WTC11 (cell line): ENCODE results near the gene SLC27A5. TPM values are rescaled to one million over a fixed set of nuclear protein-coding genes. Genes with fewer than 3 reads are reported as not detected.

Experiments used
- AFF4 ChIP-seq: sonication (generic); formaldehyde crosslinking; IDR thresholded peaks from 2 replicates; pipeline ENCODE4 v1.8.1; 2023; ENCODE audit warnings: mild to moderate bottlenecking, missing genetic modification reagents, borderline replicate concordance
- CBFB ChIP-seq: sonication (generic); formaldehyde crosslinking; IDR thresholded peaks from 2 replicates; pipeline ENCODE4 v1.8.1; 2022; ENCODE audit warnings: mild to moderate bottlenecking, low read depth, missing genetic modification reagents
- CREB1 ChIP-seq: sonication (generic); formaldehyde crosslinking; IDR thresholded peaks from 2 replicates; pipeline ENCODE4 v1.8.0; 2023; ENCODE audit warnings: mild to moderate bottlenecking, missing genetic modification reagents
- CREM ChIP-seq: sonication (generic); formaldehyde crosslinking; IDR thresholded peaks from 2 replicates; pipeline ENCODE4 v1.8.1; 2022; ENCODE audit warnings: mild to moderate bottlenecking, missing genetic modification reagents, moderate library complexity
- E2F5 ChIP-seq: sonication (generic); formaldehyde crosslinking; IDR thresholded peaks from 2 replicates; pipeline ENCODE4 v1.8.1; 2022; ENCODE audit warnings: mild to moderate bottlenecking, moderate library complexity, missing genetic modification reagents
- ELF4 ChIP-seq: sonication (generic); formaldehyde crosslinking; IDR thresholded peaks from 2 replicates; pipeline ENCODE4 v1.8.1; 2022; ENCODE audit warnings: low read depth, mild to moderate bottlenecking, moderate library complexity, missing genetic modification reagents
- ETV6 ChIP-seq: sonication (generic); formaldehyde crosslinking; IDR thresholded peaks from 2 replicates; pipeline ENCODE4 v1.8.1; 2022; ENCODE audit warnings: mild to moderate bottlenecking, missing genetic modification reagents
- IRF2 ChIP-seq: sonication (generic); formaldehyde crosslinking; IDR thresholded peaks from 2 replicates; pipeline ENCODE4 v1.8.0; 2022; ENCODE audit warnings: low read depth, missing genetic modification reagents, borderline replicate concordance
- NFATC4 ChIP-seq: fragments of 250-450 bp; sonication (Bioruptor Pico); IDR thresholded peaks from 2 replicates; pipeline ENCODE4 v1.9.0; 2021; ENCODE audit warnings: mild to moderate bottlenecking
- NR3C1 ChIP-seq: sonication (generic); formaldehyde crosslinking; conservative IDR thresholded peaks from 2 replicates; pipeline ENCODE4 v1.8.1; 2023; ENCODE audit warnings: low read depth, mild to moderate bottlenecking, missing genetic modification reagents
- PREB ChIP-seq: sonication (generic); formaldehyde crosslinking; IDR thresholded peaks from 2 replicates; pipeline ENCODE4 v1.8.1; 2022; ENCODE audit warnings: mild to moderate bottlenecking, missing genetic modification reagents, moderate library complexity, borderline replicate concordance
- SMAD3 ChIP-seq: sonication (generic); formaldehyde crosslinking; IDR thresholded peaks from 2 replicates; pipeline ENCODE4 v1.8.0; 2022; ENCODE audit warnings: missing genetic modification reagents, mild to moderate bottlenecking, borderline replicate concordance
- STAT6 ChIP-seq: sonication (generic); formaldehyde crosslinking; conservative IDR thresholded peaks from 2 replicates; pipeline ENCODE4 v1.8.1; 2023; ENCODE audit warnings: mild to moderate bottlenecking, low read depth, missing genetic modification reagents, moderate library complexity
- TEAD1 ChIP-seq: sonication (generic); formaldehyde crosslinking; IDR thresholded peaks from 2 replicates; pipeline ENCODE4 v1.8.0; 2022; ENCODE audit warnings: mild to moderate bottlenecking, missing genetic modification reagents
- TP53 ChIP-seq: sonication (generic); formaldehyde crosslinking; IDR thresholded peaks from 2 replicates; pipeline ENCODE4 v1.8.1; 2023; ENCODE audit warnings: mild to moderate bottlenecking, missing genetic modification reagents
- ZBTB21 ChIP-seq: sonication (generic); formaldehyde crosslinking; IDR thresholded peaks from 2 replicates; pipeline ENCODE4 v1.8.1; 2023; ENCODE audit warnings: mild to moderate bottlenecking, missing genetic modification reagents, borderline replicate concordance
- ZNF138 ChIP-seq: sonication (generic); formaldehyde crosslinking; conservative IDR thresholded peaks from 2 replicates; pipeline ENCODE4 v1.8.1; 2022; ENCODE audit warnings: mild to moderate bottlenecking, moderate library complexity, missing genetic modification reagents
- ZNF317 ChIP-seq: sonication (generic); formaldehyde crosslinking; IDR thresholded peaks from 2 replicates; pipeline ENCODE4 v1.8.1; 2023; ENCODE audit warnings: low read depth, mild to moderate bottlenecking, moderate library complexity, missing genetic modification reagents, borderline replicate concordance
- ZNF396 ChIP-seq: fragments of 250-450 bp; sonication (Bioruptor Pico); IDR thresholded peaks from 2 replicates; pipeline ENCODE4 v1.8.0; 2021; ENCODE audit warnings: mild to moderate bottlenecking, moderate library complexity, borderline replicate concordance
- ZNF416 ChIP-seq: fragments of 250-450 bp; sonication (Bioruptor Pico); IDR thresholded peaks from 2 replicates; pipeline ENCODE4 v1.9.0; 2021; ENCODE audit warnings: mild to moderate bottlenecking, inconsistent platforms
- total RNA-seq: library from RNA; stranded (reverse); gene quantifications from 3 replicates; pipeline ENCODE4 v1.2.3, GENCODE V29; 2021
- TF ChIP-seq, protein P1 (sequence below): fragments of 250-450 bp; sonication (Bioruptor Pico); IDR thresholded peaks from 2 replicates; pipeline ENCODE4 v1.9.0; 2021; ENCODE audit warnings: mild to moderate bottlenecking, borderline replicate concordance
- TF ChIP-seq, protein P2 (sequence below): sonication (generic); formaldehyde crosslinking; IDR thresholded peaks from 2 replicates; pipeline ENCODE4 v1.8.1; 2022; ENCODE audit warnings: missing genetic modification reagents, borderline replicate concordance

The SLC27A5 gene
- total RNA-seq, 1 experiment from 2014 or later, result 21.9 TPM

DNA sequence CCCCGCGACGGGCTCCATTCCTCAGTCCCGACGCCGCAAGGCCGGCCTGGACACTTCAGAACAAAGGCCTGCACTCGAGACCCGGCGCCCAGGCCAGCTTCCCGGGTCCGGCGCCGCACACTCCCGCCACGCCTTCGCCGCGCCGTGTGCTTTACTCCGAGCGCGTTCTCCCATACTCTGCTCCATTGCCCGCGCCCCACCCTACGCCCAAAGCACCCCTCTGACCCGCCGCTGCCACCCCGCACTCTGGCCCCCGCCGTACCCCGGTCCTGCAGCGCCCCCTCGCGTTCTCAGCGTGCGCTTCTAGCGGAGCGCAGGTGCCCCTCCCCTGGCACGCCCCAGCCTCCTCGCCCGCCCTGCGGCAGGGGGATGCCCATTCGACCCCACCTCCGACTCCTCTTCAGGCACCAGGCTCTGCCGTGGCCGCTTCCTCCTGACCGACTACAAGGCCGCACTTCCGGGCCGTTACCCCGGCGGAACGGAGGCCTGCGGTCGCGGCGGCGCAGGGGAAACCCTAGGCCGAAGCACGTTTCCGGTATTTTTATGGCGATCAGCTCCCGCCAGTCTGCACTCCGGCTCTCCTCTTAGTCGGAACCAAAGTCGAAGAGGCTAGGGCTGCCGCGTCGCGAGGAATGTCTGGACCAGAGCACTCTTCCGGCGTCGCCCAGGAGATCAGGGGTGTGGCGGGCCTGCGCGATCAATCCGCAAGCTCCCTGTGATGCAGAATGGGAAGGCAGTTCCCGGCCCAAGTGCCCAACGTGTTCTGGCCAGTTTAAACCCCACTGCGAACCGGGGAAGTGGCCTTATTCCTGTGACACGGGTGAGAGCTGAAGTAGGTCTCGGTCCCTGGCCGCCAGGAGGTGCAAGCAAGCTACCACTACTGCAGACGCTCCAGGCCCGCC, 7.8 kb upstream of the SLC27A5 start, which contains the start of gene ZBTB45 (continued):
- TF ChIP-seq, protein P1, sequence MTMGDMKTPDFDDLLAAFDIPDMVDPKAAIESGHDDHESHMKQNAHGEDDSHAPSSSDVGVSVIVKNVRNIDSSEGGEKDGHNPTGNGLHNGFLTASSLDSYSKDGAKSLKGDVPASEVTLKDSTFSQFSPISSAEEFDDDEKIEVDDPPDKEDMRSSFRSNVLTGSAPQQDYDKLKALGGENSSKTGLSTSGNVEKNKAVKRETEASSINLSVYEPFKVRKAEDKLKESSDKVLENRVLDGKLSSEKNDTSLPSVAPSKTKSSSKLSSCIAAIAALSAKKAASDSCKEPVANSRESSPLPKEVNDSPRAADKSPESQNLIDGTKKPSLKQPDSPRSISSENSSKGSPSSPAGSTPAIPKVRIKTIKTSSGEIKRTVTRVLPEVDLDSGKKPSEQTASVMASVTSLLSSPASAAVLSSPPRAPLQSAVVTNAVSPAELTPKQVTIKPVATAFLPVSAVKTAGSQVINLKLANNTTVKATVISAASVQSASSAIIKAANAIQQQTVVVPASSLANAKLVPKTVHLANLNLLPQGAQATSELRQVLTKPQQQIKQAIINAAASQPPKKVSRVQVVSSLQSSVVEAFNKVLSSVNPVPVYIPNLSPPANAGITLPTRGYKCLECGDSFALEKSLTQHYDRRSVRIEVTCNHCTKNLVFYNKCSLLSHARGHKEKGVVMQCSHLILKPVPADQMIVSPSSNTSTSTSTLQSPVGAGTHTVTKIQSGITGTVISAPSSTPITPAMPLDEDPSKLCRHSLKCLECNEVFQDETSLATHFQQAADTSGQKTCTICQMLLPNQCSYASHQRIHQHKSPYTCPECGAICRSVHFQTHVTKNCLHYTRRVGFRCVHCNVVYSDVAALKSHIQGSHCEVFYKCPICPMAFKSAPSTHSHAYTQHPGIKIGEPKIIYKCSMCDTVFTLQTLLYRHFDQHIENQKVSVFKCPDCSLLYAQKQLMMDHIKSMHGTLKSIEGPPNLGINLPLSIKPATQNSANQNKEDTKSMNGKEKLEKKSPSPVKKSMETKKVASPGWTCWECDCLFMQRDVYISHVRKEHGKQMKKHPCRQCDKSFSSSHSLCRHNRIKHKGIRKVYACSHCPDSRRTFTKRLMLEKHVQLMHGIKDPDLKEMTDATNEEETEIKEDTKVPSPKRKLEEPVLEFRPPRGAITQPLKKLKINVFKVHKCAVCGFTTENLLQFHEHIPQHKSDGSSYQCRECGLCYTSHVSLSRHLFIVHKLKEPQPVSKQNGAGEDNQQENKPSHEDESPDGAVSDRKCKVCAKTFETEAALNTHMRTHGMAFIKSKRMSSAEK, result no peak
- no peak for TF ChIP-seq ELF4
- no peak for TF ChIP-seq ZNF396 (CRISPR knock-in tag)
- TF ChIP-seq SMAD3, result peak; percentile 79
- TF ChIP-seq TP53 (CRISPR knock-in tag), result peak; percentile 95
- TF ChIP-seq PREB (CRISPR knock-in tag), result no peak
- peak; percentile 75; the same call in 1 of the 2 replicates for TF ChIP-seq E2F5 (CRISPR knock-in tag)
- no peak for TF ChIP-seq STAT6 (CRISPR knock-in tag)
- 0 out of 2 replicates have a peak, but pooled peaks have one; percentile 75 for TF ChIP-seq CREM
- TF ChIP-seq, protein P2, sequence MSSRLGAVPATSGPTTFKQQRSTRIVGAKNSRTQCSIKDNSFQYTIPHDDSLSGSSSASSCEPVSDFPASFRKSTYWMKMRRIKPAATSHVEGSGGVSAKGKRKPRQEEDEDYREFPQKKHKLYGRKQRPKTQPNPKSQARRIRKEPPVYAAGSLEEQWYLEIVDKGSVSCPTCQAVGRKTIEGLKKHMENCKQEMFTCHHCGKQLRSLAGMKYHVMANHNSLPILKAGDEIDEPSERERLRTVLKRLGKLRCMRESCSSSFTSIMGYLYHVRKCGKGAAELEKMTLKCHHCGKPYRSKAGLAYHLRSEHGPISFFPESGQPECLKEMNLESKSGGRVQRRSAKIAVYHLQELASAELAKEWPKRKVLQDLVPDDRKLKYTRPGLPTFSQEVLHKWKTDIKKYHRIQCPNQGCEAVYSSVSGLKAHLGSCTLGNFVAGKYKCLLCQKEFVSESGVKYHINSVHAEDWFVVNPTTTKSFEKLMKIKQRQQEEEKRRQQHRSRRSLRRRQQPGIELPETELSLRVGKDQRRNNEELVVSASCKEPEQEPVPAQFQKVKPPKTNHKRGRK (CRISPR knock-in tag), result 0 out of 2 replicates have a peak, but pooled peaks have one; percentile 77
- TF ChIP-seq NR3C1 (CRISPR knock-in tag), result no peak
- TF ChIP-seq ZNF138 (CRISPR knock-in tag), result 0 out of 2 replicates have a peak, but pooled peaks have one; percentile 38
- no peak for TF ChIP-seq IRF2 (CRISPR knock-in tag)
- TF ChIP-seq AFF4 (CRISPR knock-in tag), result no peak; the same call in 1 of the 2 replicates
- no peak for TF ChIP-seq NFATC4
- 0 out of 2 replicates have a peak, but pooled peaks have one; percentile 60 for TF ChIP-seq ZNF416 (CRISPR knock-in tag)
- peak; percentile 56; the same call in 1 of the 2 replicates for TF ChIP-seq ZBTB21
- peak; percentile 56; the same call in 1 of the 2 replicates for TF ChIP-seq ETV6
- no peak for TF ChIP-seq ZNF317
- peak; percentile 88 for TF ChIP-seq TEAD1 (CRISPR knock-in tag)
- TF ChIP-seq CREB1 (CRISPR knock-in tag), result peak; percentile 92; the same call in 1 of the 2 replicates
- peak; percentile 96; the same call in 1 of the 2 replicates for TF ChIP-seq CBFB (CRISPR knock-in tag)
